SK-N-SH (cell line): Measurements from ENCODE around the gene C6orf141. TPM values are rescaled to one million over a fixed set of nuclear protein-coding genes. Genes with fewer than 3 reads are reported as not detected.

Experiments
- CTCF ChIA-PET: fragments of 300-600, 350-600 bp; formaldehyde crosslinking; extraction: SDS; loops from one replicate; lab custom pipeline; 2021; lab: Yijun Ruan, JAX
- POLR2A ChIA-PET: fragments of 350-600 bp; sonication (Branson Sonifier 250); formaldehyde crosslinking; extraction: SDS; loops from one replicate; lab custom pipeline; 2020; ENCODE audit warnings: antibody characterized with exemption, inconsistent platforms; lab: Yijun Ruan, JAX
- DNase-seq: peaks from one replicate; pipeline ENCODE4 v3.0.0; 2012
- H2AFZ ChIP-seq: fragments of 200-600 bp; sonication (generic); 2 replicates; pipeline ENCODE4 v1.8.1; 2016; ENCODE audit warnings: antibody characterized with exemption, mild to moderate bottlenecking, low read depth
- H3F3A ChIP-seq: fragments of 200-600 bp; sonication (generic); replicated peaks from 2 replicates; pipeline ENCODE3; 2016; ENCODE audit warnings: antibody characterized with exemption, mild to moderate bottlenecking; ENCODE audit not compliant: insufficient read depth
- H3K27ac ChIP-seq, 2 experiments: fragments of 200-500 bp in 1 of 2; fragments of 200-600 bp in 1 of 2; sonication (Bioruptor generic) in 1 of 2; sonication (generic), shearing (Covaris generic) in 1 of 2; 2 replicates each; pipeline versions ENCODE4 v1.5.1 to v1.6.1; 2014 to 2016; ENCODE audit warnings: low read depth in 2 of 2, inconsistent platforms in 1 of 2, low read length in 1 of 2, mild to moderate bottlenecking in 1 of 2, mixed read lengths in 1 of 2
- H3K27me3 ChIP-seq: fragments of 200-600 bp; sonication (generic), shearing (Covaris generic); 2 replicates; pipeline ENCODE4 v1.6.1; 2016; ENCODE audit warnings: mixed run types; ENCODE audit not compliant: insufficient read depth
- H3K36me3 ChIP-seq, 2 experiments: fragments of 200-500 bp in 1 of 2; fragments of 200-600 bp in 1 of 2; sonication (Bioruptor generic) in 1 of 2; sonication (generic) in 1 of 2; replicated peaks in 1 of 2; 2 replicates each; pipeline versions ENCODE3 to v1.5.1; 2014 to 2016; ENCODE audit warnings: low read length in 1 of 2, mild to moderate bottlenecking in 1 of 2; ENCODE audit not compliant: insufficient read depth in 2 of 2, control insufficient read depth in 1 of 2
- H3K4me1 ChIP-seq, 2 experiments: fragments of 200-500 bp in 1 of 2; fragments of 200-600 bp in 1 of 2; sonication (Bioruptor generic) in 1 of 2; sonication (generic), shearing (Covaris generic) in 1 of 2; 2 replicates each; pipeline versions ENCODE4 v1.5.1 to v1.6.1; 2014 to 2016; ENCODE audit warnings: low read depth in 1 of 2, low read length in 1 of 2, mixed run types in 1 of 2; ENCODE audit not compliant: insufficient read depth in 2 of 2, control insufficient read depth in 1 of 2
- H3K4me2 ChIP-seq: fragments of 200-600 bp; sonication (generic), shearing (Covaris generic); 2 replicates; pipeline ENCODE4 v1.6.1; 2017; ENCODE audit warnings: mixed run types
- H3K4me3 ChIP-seq, 2 experiments: fragments of 200-500 bp in 1 of 2; fragments of 200-600 bp in 1 of 2; sonication (Bioruptor generic) in 1 of 2; sonication (generic), shearing (Covaris generic) in 1 of 2; 2 replicates each; pipeline versions ENCODE4 v1.5.1 to v1.8.1; 2014 to 2016; ENCODE audit warnings: low read depth in 2 of 2, inconsistent platforms in 1 of 2, low read length in 1 of 2, mild to moderate bottlenecking in 1 of 2, mixed read lengths in 1 of 2, moderate library complexity in 1 of 2
- H3K79me2 ChIP-seq: fragments of 200-600 bp; sonication (generic); 2 replicates; pipeline ENCODE4 v1.8.1; 2017; ENCODE audit warnings: mild to moderate bottlenecking; ENCODE audit not compliant: insufficient read depth
- H3K9ac ChIP-seq: fragments of 200-600 bp; sonication (generic); 2 replicates; pipeline ENCODE4 v1.6.1; 2017; ENCODE audit warnings: mixed run types
- H3K9me2 ChIP-seq: fragments of 200-600 bp; sonication (generic); 2 replicates; pipeline ENCODE4 v1.6.1; 2017; ENCODE audit warnings: mixed run types
- H3K9me3 ChIP-seq: fragments of 200-600 bp; sonication (generic); 2 replicates; pipeline ENCODE4 v1.6.1; 2017; ENCODE audit warnings: mixed run types, mild to moderate bottlenecking, moderate library complexity
- H4K20me1 ChIP-seq: fragments of 200-600 bp; sonication (generic); 2 replicates; pipeline ENCODE4 v1.6.1; 2017; ENCODE audit warnings: mild to moderate bottlenecking, mixed run types; ENCODE audit not compliant: insufficient read depth
- CTCF ChIP-seq: fragments of 200-600 bp; sonication (generic); IDR thresholded peaks from 2 replicates; pipeline ENCODE4 v1.6.1; 2017; ENCODE audit warnings: antibody characterized with exemption, mild to moderate bottlenecking, moderate library complexity
- ELF1 ChIP-seq: IDR thresholded peaks from 2 replicates; pipeline ENCODE4 v1.4.0; 2012
- EP300 ChIP-seq, 2 experiments: IDR thresholded peaks; 2 replicates each; pipeline versions ENCODE4 v1.4.0 to v1.6.1; 2012; ENCODE audit warnings: borderline replicate concordance in 1 of 2, low read depth in 1 of 2, low read length in 1 of 2
- EZH2phosphoT487 ChIP-seq: fragments of 200-600 bp; sonication (generic); IDR thresholded peaks from 2 replicates; pipeline ENCODE4 v1.6.1; 2017; ENCODE audit warnings: low read depth, mixed run types, mild to moderate bottlenecking, antibody characterized with exemption, moderate library complexity, borderline replicate concordance
- FOSL2 ChIP-seq: IDR thresholded peaks from 2 replicates; pipeline ENCODE4 v1.4.0; 2012; ENCODE audit warnings: low read depth, mild to moderate bottlenecking, moderate library complexity, borderline replicate concordance
- FOXJ3 ChIP-seq: sonication (generic); formaldehyde crosslinking; IDR thresholded peaks from 2 replicates; pipeline ENCODE4 v1.5.1; 2020; ENCODE audit warnings: mild to moderate bottlenecking, missing genetic modification reagents
- FOXM1 ChIP-seq: IDR thresholded peaks from 2 replicates; pipeline ENCODE4 v1.4.0; 2012; ENCODE audit warnings: low read depth, mild to moderate bottlenecking
- GATA2 ChIP-seq: sonication (generic); formaldehyde crosslinking; IDR thresholded peaks from 2 replicates; pipeline ENCODE4 v1.5.0; 2020; ENCODE audit warnings: mild to moderate bottlenecking, missing genetic modification reagents
- JUND ChIP-seq: IDR thresholded peaks from 2 replicates; pipeline ENCODE4 v1.4.0; 2012
- MEF2A ChIP-seq: IDR thresholded peaks from 2 replicates; pipeline ENCODE4 v1.4.0; 2012; ENCODE audit warnings: low read depth, borderline replicate concordance
- MXI1 ChIP-seq: IDR thresholded peaks from 2 replicates; pipeline ENCODE4 v1.6.1; 2012; ENCODE audit warnings: mild to moderate bottlenecking, low read depth, low read length, improper control_type of control experiment
- PBX3 ChIP-seq: IDR thresholded peaks from 2 replicates; pipeline ENCODE4; 2012
- POLR2AphosphoS5 ChIP-seq: IDR thresholded peaks from 2 replicates; pipeline ENCODE4 v1.6.1; 2012; ENCODE audit warnings: low read depth, low read length
- REST ChIP-seq: IDR thresholded peaks from 2 replicates; pipeline ENCODE4 v1.6.1; 2012; ENCODE audit warnings: mild to moderate bottlenecking, low read depth, low read length, moderate library complexity
- RFX5 ChIP-seq: IDR thresholded peaks from 2 replicates; pipeline ENCODE4 v1.6.1; 2012; ENCODE audit warnings: mild to moderate bottlenecking, improper control_type of control experiment, low read length
- SMC3 ChIP-seq: IDR thresholded peaks from 2 replicates; pipeline ENCODE4 v1.6.1; 2012; ENCODE audit warnings: low read depth, low read length, improper control_type of control experiment
- TCF12 ChIP-seq: IDR thresholded peaks from 2 replicates; pipeline ENCODE4 v1.4.0; 2012
- TEAD4 ChIP-seq: IDR thresholded peaks from 2 replicates; pipeline ENCODE4 v1.4.0; 2012; ENCODE audit warnings: mild to moderate bottlenecking, borderline replicate concordance; ENCODE audit not compliant: insufficient read depth
- USF1 ChIP-seq: IDR thresholded peaks from 2 replicates; pipeline ENCODE4 v1.4.0; 2012; ENCODE audit warnings: low read depth, borderline replicate concordance
- USF2 ChIP-seq: fragments of 150-350 bp; IDR thresholded peaks from 2 replicates; pipeline ENCODE4 v1.6.1; 2017; ENCODE audit warnings: antibody characterized with exemption, low read length, low read depth, borderline replicate concordance
- WGBS: methylation state at CpG from one replicate; pipeline ENCODE4 v1.1.6; 2017; ENCODE audit warnings: low lambda C conversion rate; 5-methylcytosine and 5-hydroxymethylcytosine counted together
- polyA plus RNA-seq, 3 experiments: library from polyadenylated mRNA; depleted of rRNA; stranded (reverse); fragments of >200 nt; gene quantifications; 2 replicates each; pipeline ENCODE4 v1.2.3, GENCODE V29; 2012

C6orf141 gene
- polyA plus RNA-seq, 1 of the 3 experiments (the other 2 are of a cell fraction): not detected

- Histone ChIP-seq H4K20me1 (no peaks in the 10 kb centered on the region), H2AFZ (no peak overlapping the region), H3K27ac (no peak overlapping the region), H3K4me2 (no peak overlapping the region), H3K9me2 (no peaks in the 10 kb centered on the region), H3K9me3 (no peaks in the 10 kb centered on the region), H3K36me3 (no peaks in the 10 kb centered on the region)
- no peak for DNase-seq
- WGBS: 9% methylated on average over 7 of the region's 7 CpGs
- POLR2A ChIA-PET: no interaction called here
- CTCF ChIA-PET: no interaction called here
- no peak for TF ChIP-seq CTCF
- TF ChIP-seq USF2: no peak
- TF ChIP-seq SMC3: no peak
- TF ChIP-seq TEAD4: no peak
- no peak for TF ChIP-seq EZH2phosphoT487
- TF ChIP-seq TCF12: no peak
- TF ChIP-seq PBX3: no peak
- no peak for TF ChIP-seq MXI1
- TF ChIP-seq FOSL2: no peak
- TF ChIP-seq REST: no peak
- no peak for TF ChIP-seq POLR2AphosphoS5
- TF ChIP-seq GATA2 (CRISPR knock-in tag): no peak
- TF ChIP-seq EP300 (IDR thresholded peaks at IDR 0.05; ENCODE audit: borderline replicate concordance in 1 of 2, low read depth in 1 of 2, low read length in 1 of 2): no peak
- TF ChIP-seq JUND: no peak
- TF ChIP-seq MEF2A: no peak
- no peak for TF ChIP-seq ELF1
- no peak for TF ChIP-seq USF1
- TF ChIP-seq FOXM1: no peak
- no peak for TF ChIP-seq RFX5
- no peak for TF ChIP-seq FOXJ3 (CRISPR knock-in tag)
- TF ChIP-seq, all 33 proteins: peak for 0
- Histone ChIP-seq H3K27me3 (peaks cover 11% of the 10 kb centered on the region; the same call in 1 of the 2 replicates), H3K9ac (no peak overlapping the region), H3K4me3 (no peak overlapping the region), H3K4me1 (no peaks in the 10 kb centered on the region), H3K79me2 (no peaks in the 10 kb centered on the region), H3F3A (no peaks in the 10 kb centered on the region)
These were observed 25.9 kb upstream of the C6orf141 start for GRCh38 chr6:49524541-49524940.
